HepG2 (cell line): Measurements from ENCODE around the gene SUOX.
"Not testable (repeated sequence)": the region's sequence is repeated elsewhere in the genome, so short reads cannot be mapped to it uniquely, and the experiment has no call there.

Source experiments
- EZH2 ChIP-seq: conservative IDR thresholded peaks from 2 replicates; pipeline ENCODE4 v1.6.1; 2012; ENCODE audit warnings: mild to moderate bottlenecking, low read depth, low read length, moderate library complexity
- HES4 ChIP-seq: sonication (generic); formaldehyde crosslinking; IDR thresholded peaks from 2 replicates; pipeline ENCODE4 v1.9.0; 2021; ENCODE audit warnings: mild to moderate bottlenecking, missing genetic modification reagents, borderline replicate concordance
- IRF9 ChIP-seq: sonication (generic); formaldehyde crosslinking; IDR thresholded peaks from 2 replicates; pipeline ENCODE4 v1.8.0; 2022; ENCODE audit warnings: missing genetic modification reagents, mild to moderate bottlenecking, borderline replicate concordance
- PLSCR1 ChIP-seq: sonication (generic); formaldehyde crosslinking; IDR thresholded peaks from 2 replicates; pipeline ENCODE4 v1.5.0; 2020; ENCODE audit warnings: missing genetic modification reagents, mild to moderate bottlenecking, borderline replicate concordance
- RORA ChIP-seq: sonication (generic); formaldehyde crosslinking; IDR thresholded peaks from 2 replicates; pipeline ENCODE4 v1.5.0; 2020; ENCODE audit warnings: mild to moderate bottlenecking, missing genetic modification reagents, moderate library complexity
- USF2 ChIP-seq, 2 experiments: sonication (generic) in 1 of 2; formaldehyde crosslinking in 1 of 2; IDR thresholded peaks; 2 replicates each; pipeline versions ENCODE4 v1.5.1 to v1.6.1; 2011 to 2020; ENCODE audit warnings: borderline replicate concordance in 1 of 2, low read depth in 1 of 2, low read length in 1 of 2, mild to moderate bottlenecking in 1 of 2, missing genetic modification reagents in 1 of 2, moderate library complexity in 1 of 2
- ZBTB40 ChIP-seq, 2 experiments: fragments of 450-650 bp in 1 of 2; sonication (generic) in 1 of 2; formaldehyde crosslinking in 1 of 2; IDR thresholded peaks; 2 replicates each; pipeline versions ENCODE4 v1.6.1 to v1.8.0; 2016 to 2022; ENCODE audit warnings: antibody characterized with exemption in 1 of 2, mild to moderate bottlenecking in 1 of 2, missing genetic modification reagents in 1 of 2

GRCh38 chr12:55999522-55999921 lies 2.4 kb downstream of the SUOX start:
- not testable (repeated sequence) for TF ChIP-seq PLSCR1 (CRISPR knock-in tag); HES4; RORA (CRISPR knock-in tag); IRF9; ZBTB40 (IDR thresholded peaks at IDR 0.05); ZBTB40 (CRISPR knock-in tag; IDR thresholded peaks at IDR 0.05); EZH2; USF2 (IDR thresholded peaks at IDR 0.05; ENCODE audit: low read depth, low read length); USF2 (CRISPR knock-in tag; IDR thresholded peaks at IDR 0.05; ENCODE audit: borderline replicate concordance)
